OCI-LY3 (cell line): ENCODE measurements around the gene ANKRD45.

Experiments used
- H2AFZ ChIP-seq: fragments of 200-600, 300-600 bp; shearing (Covaris generic); 2 replicates; pipeline ENCODE4 v1.6.0; 2014; ENCODE audit warnings: antibody characterized with exemption, low read depth, low read length
- H3K27ac ChIP-seq: fragments of 200-600, 300-600 bp; sonication (generic); 2 replicates; pipeline ENCODE4 v1.5.1; 2014; ENCODE audit warnings: mild to moderate bottlenecking, low read length, moderate library complexity, mixed read lengths
- H3K27me3 ChIP-seq: fragments of 200-600, 300-600 bp; sonication (generic); 2 replicates; pipeline ENCODE4 v1.6.1; 2014; ENCODE audit warnings: low read depth, low read length, mixed read lengths
- H3K36me3 ChIP-seq: fragments of 200-600, 300-600 bp; sonication (generic); replicated peaks from 2 replicates; pipeline ENCODE3; 2014; ENCODE audit warnings: low read depth, low read length, mixed read lengths
- H3K4me1 ChIP-seq: fragments of 300-600, 200-600 bp; sonication (generic); 2 replicates; pipeline ENCODE4 v1.6.1; 2014; ENCODE audit warnings: low read length, mixed read lengths
- H3K4me2 ChIP-seq: fragments of 200-600, 300-600 bp; sonication (generic); 2 replicates; pipeline ENCODE4 v1.6.1; 2014; ENCODE audit warnings: low read length, mixed read lengths
- H3K4me3 ChIP-seq: fragments of 300-600, 200-600 bp; sonication (generic); 2 replicates; pipeline ENCODE4 v1.5.1; 2014; ENCODE audit warnings: antibody characterized with exemption, mild to moderate bottlenecking, low read length, moderate library complexity
- H3K79me2 ChIP-seq: fragments of 300-600, 200-600 bp; shearing (Covaris generic); 2 replicates; pipeline ENCODE4 v1.6.1; 2014; ENCODE audit warnings: mild to moderate bottlenecking, low read length, mixed read lengths
- H3K9ac ChIP-seq: fragments of 300-600, 200-600 bp; shearing (Covaris generic); 2 replicates; pipeline ENCODE4 v1.6.0; 2014; ENCODE audit warnings: mild to moderate bottlenecking, low read length, moderate library complexity
- H3K9me3 ChIP-seq: fragments of 200-600, 300-600 bp; shearing (Covaris generic); 2 replicates; pipeline ENCODE4 v1.6.1; 2014; ENCODE audit warnings: low read length, mixed read lengths; ENCODE audit not compliant: insufficient read depth
- H4K20me1 ChIP-seq: fragments of 200-600, 300-600 bp; sonication (generic); 2 replicates; pipeline ENCODE4 v1.6.1; 2016; ENCODE audit warnings: low read length, mixed read lengths; ENCODE audit not compliant: insufficient read depth
- EZH2phosphoT487 ChIP-seq: fragments of 200-600 bp; shearing (Covaris generic); IDR thresholded peaks from 2 replicates; pipeline ENCODE4 v1.6.1; 2018; ENCODE audit warnings: antibody characterized with exemption, mixed run types, low read depth
- TF ChIP-seq, protein P1 (sequence below): fragments of 200-600, 300-600 bp; sonication (generic); IDR thresholded peaks from 2 replicates; pipeline ENCODE4 v1.5.1; 2014; ENCODE audit warnings: antibody characterized with exemption, low read length, low read depth

ANKRD45 gene

DNA sequence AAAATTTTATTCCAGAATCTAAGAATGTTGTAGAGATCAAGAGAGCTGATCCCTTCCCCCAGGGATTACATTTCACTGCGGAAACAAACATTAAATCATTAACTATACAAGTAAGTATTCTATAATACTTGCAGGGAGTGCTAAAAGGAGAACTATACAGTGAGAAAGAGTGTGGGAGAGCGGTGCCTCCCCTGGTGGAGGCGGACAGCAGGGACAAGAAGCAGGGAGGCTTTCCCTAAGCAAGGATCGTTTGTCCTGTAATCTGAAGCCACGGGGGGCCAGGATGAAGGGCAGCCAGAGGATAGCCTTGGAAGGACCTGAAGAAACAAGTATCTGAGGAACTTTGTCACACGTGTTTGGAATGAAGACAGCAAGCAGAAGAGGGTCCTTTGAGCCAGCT is 106.8 kb downstream of the ANKRD45 start:
- Histone ChIP-seq H3K4me2 (no peak overlapping the region), H3K27me3 (no peaks in the 10 kb centered on the region), H3K9ac (no peak overlapping the region), H3K4me1 (no peaks in the 10 kb centered on the region), H2AFZ (no peak overlapping the region), H4K20me1 (no peaks in the 10 kb centered on the region), H3K4me3 (no peak overlapping the region), H3K9me3 (0 out of 2 replicates have a peak, but pooled peaks cover 5% of the 10 kb centered on the region), H3K36me3 (peaks cover 1% of the 10 kb centered on the region), H3K79me2 (no peaks in the 10 kb centered on the region), H3K27ac (no peak overlapping the region)
- TF ChIP-seq EZH2phosphoT487: no peak

DNA sequence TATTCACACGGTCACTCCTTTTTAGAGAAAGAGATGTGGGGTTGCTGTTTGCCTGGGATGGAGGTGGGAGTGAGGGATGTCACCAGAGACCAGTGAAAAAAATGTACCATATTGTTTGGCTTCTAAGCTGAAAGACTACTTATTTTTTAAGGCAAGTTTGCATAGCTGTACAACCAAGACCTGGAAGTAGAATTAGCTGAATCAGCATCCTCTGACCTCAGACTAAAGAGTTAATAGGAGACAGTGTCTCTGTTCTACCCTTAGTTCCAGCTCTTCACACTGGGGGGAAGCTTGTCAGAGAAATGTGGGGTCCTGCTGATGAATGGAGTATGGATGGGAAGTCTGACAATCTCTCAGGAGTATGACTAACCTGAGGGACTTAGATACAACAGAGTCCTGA is 108.4 kb downstream of the ANKRD45 start:
- H3K4me3 ChIP-seq: no peak overlapping the region
- no peaks in the 10 kb centered on the region for H3K79me2 ChIP-seq
- no peak overlapping the region for H3K27ac ChIP-seq
- H2AFZ ChIP-seq: no peak overlapping the region
- no peak overlapping the region for H3K4me2 ChIP-seq
- no peaks in the 10 kb centered on the region for H3K27me3 ChIP-seq
- H3K9ac ChIP-seq: no peak overlapping the region
- H3K9me3 ChIP-seq: no peaks in the 10 kb centered on the region
- no peaks in the 10 kb centered on the region for H4K20me1 ChIP-seq
- TF ChIP-seq EZH2phosphoT487: no peak
- TF ChIP-seq, protein P1, sequence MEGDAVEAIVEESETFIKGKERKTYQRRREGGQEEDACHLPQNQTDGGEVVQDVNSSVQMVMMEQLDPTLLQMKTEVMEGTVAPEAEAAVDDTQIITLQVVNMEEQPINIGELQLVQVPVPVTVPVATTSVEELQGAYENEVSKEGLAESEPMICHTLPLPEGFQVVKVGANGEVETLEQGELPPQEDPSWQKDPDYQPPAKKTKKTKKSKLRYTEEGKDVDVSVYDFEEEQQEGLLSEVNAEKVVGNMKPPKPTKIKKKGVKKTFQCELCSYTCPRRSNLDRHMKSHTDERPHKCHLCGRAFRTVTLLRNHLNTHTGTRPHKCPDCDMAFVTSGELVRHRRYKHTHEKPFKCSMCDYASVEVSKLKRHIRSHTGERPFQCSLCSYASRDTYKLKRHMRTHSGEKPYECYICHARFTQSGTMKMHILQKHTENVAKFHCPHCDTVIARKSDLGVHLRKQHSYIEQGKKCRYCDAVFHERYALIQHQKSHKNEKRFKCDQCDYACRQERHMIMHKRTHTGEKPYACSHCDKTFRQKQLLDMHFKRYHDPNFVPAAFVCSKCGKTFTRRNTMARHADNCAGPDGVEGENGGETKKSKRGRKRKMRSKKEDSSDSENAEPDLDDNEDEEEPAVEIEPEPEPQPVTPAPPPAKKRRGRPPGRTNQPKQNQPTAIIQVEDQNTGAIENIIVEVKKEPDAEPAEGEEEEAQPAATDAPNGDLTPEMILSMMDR: no peak
- H3K4me1 ChIP-seq: no peaks in the 10 kb centered on the region
- H3K36me3 ChIP-seq: no peaks in the 10 kb centered on the region

DNA sequence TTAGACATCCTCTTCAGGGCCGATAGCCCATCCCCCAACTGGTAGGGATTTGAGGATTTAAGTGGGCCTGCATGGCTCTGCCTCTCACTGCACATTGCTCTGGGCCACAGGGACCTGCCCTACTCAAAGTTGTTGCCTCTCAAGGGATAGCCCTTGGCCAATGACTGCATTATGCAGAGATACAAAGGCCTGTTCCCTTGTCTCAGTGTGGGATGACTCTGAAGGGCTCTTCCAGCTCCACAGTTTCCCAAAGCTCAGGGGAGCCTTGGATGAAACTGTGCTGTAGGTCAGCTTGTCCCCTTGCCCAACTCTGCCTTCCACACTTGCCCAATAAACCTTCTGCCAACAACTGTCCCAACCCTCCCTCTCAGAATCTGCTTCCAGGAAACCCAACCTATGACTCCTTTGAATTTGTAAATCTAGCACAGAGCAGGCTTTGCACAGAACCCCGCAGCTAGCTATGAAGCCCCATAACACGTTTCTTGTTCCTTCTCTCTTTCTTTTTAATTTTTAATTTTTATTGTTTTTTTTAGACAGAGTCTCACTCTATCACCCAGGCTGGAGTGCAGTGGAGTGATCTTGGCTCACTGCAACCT is 109.3 kb downstream of the ANKRD45 start:
- Histone ChIP-seq H3K27me3 (no peaks in the 10 kb centered on the region), H2AFZ (no peak overlapping the region), H3K4me2 (no peak overlapping the region), H4K20me1 (no peaks in the 10 kb centered on the region), H3K4me1 (no peaks in the 10 kb centered on the region), H3K4me3 (no peak overlapping the region), H3K9me3 (no peaks in the 10 kb centered on the region), H3K36me3 (no peaks in the 10 kb centered on the region), H3K27ac (no peak overlapping the region), H3K9ac (no peak overlapping the region), H3K79me2 (no peaks in the 10 kb centered on the region)
- no peak for TF ChIP-seq EZH2phosphoT487
- TF ChIP-seq, protein P1: no peak
